B cell (primary cell): ENCODE measurements around the gene METTL4.

Experiments
- CTCF ChIP-seq: fragments of 200-600 bp; IDR thresholded peaks from one replicate; pipeline ENCODE4 v1.8.0; 2022; ENCODE audit warnings: antibody characterized with exemption, mild to moderate bottlenecking
- EZH2 ChIP-seq: IDR thresholded peaks from 2 replicates; pipeline ENCODE4 v1.6.1; 2012; ENCODE audit warnings: borderline replicate concordance, low read depth, mild to moderate bottlenecking, moderate library complexity, low read length; ENCODE audit not compliant: insufficient read depth, poor library complexity, severe bottlenecking

- TF ChIP-seq CTCF = no peak
- TF ChIP-seq EZH2 = no peak
Measured at GRCh38 chr18:2508155-2508554, 63.1 kb downstream of the METTL4 start.
